ELF-1 (cell line): ENCODE data around the gene TMEM144.

Experiments used
- DNase-seq: peaks from one replicate; pipeline ENCODE4 v3.0.0-alpha.2; 2016; ENCODE audit warnings: low read depth, low spot score

Gene TMEM144

DNA sequence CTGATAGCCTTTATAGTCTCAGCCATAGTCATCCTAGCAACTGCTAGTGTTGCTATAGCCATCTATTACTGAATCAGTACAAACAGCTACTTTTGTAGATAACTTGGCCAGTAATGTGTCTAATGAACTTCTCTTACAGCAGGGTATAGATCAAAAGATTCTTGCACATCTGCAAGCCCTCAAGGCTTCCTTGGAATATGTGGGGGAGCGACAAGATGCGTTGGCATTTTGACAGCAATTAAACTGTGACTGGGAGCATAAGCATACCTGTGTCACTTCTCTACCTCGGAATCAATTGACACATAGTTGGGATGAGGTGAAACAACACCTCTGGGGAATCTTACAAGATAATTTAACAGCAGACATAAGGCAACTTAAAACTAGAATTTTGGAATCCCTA lies 87.6 kb downstream of the TMEM144 start:
- no peak for DNase-seq

DNA sequence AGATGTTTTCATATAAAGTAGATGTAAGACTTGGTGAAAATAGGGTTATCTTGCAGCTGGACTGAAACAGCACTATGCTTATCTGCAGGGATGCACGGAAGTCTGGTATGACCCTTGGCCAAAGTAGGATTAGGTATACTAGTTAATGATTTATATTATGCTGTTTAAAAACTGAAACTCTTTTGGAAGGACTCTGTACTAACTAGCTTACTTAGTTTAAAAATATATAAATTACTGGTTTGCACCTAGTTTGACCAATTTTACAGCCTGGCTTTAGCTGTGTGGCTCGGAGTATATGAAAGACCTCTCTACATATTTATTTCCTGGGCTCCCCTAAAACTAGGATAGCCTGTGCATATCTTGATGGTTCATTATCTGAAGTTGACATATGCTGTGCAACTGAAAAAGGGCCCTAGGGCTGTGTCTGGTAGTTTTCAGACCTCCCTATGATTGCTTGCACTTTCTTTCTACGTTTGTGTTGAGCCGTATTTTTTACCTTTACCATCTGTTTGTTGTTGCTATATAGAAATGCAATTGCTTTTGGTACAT lies 89.2 kb downstream of the TMEM144 start:
- no peak for DNase-seq

DNA sequence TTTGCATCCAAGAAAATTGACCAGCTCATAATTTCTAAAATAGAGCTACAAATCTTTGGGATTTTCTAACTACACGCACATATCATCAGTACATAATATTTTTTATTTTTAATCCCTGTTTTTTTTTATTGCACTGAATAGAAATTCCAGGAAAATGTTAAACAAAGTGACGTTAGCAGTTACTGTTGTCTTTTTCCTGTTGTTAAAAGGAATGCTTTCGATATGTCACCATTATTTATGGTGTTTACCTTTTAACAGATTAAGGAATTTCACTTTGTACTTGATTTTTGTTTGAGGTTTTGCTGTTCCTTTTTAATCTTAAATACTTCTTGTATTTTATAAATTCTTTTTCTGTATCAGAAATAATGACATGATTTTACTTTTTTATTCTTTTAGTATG lies 89.7 kb downstream of the TMEM144 start:
- DNase-seq: no peak

- DNase-seq: peak; percentile 29
Observed at GRCh38 chr4:158302076-158302866, 92.0 kb downstream of the TMEM144 start.

- DNase-seq: no peak
Observed at GRCh38 chr4:158304694-158305093, 94.4 kb downstream of the TMEM144 start.
